Parietal lobe (tissue), 1 donor: ENCODE measurements around the gene YAP1. TPM values are rescaled to one million over a fixed set of nuclear protein-coding genes. Genes with fewer than 3 reads are reported as not detected.

Experiments used
- total RNA-seq: library from RNA; depleted of rRNA; stranded (reverse); fragments of >200 nt; gene quantifications from one replicate; pipeline ENCODE4 v1.2.3, GENCODE V29; 2014

Gene YAP1
- 16.0 TPM for total RNA-seq

DNA sequence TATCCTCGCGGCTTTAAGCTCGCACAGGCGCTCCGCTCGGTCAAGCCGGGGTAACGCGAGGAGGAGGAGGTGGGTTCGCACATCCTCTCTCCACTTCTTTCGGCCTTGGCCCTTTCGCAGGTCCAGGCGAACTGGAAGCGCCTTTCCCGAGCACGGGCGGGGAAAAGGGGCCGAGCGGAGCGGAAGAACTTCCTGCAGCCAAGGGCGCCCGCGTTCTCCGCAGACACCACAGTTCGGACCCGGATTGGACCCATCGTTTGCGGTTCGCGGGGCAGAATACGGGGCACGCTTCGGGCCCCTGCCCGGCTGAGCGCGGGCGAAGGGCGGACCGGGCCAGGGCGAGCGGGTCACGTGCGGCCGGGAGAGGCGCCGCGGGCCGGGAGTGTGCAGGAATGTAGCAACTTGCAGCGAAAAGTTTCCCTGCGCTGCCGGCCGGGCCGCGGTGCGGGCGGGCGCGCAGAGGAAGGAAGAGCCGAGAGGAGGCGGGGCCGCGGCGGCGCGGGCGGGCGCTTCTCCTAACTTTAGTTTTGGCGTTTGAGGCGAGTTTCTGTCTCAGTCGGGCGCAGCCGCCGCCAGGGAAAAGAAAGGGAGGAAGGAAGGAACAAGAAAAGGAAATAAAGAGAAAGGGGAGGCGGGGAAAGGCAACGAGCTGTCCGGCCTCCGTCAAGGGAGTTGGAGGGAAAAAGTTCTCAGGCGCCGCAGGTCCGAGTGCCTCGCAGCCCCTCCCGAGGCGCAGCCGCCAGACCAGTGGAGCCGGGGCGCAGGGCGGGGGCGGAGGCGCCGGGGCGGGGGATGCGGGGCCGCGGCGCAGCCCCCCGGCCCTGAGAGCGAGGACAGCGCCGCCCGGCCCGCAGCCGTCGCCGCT, at the start of gene YAP1:
Gene YAP1 (plus strand): TSS at position 552 of the 865 bp plus-strand sequence. CDS start 402 bp downstream, outside the sequence.

Other genes with a start within 250 kb of the YAP1 start
- 14.7 TPM for gene CEP126, start 195.4 kb upstream of the YAP1 start, total RNA-seq
- 0.31 TPM for gene ANGPTL5, start 193.9 kb upstream of the YAP1 start, total RNA-seq
- 2.5 TPM for gene CFAP300, start 63.0 kb upstream of the YAP1 start, total RNA-seq
- gene BIRC3, start 207.0 kb downstream of the YAP1 start, total RNA-seq: 0.63 TPM
- 136 TPM for gene BIRC2, start 236.8 kb downstream of the YAP1 start, total RNA-seq